NCI-H2171 treated with DMSO at 0.1 percent for 48 hours (cell line): ENCODE measurements around the gene GNAT2.

Experiments
- DNase-seq: peaks from one replicate; lab custom pipeline; 2025; lab: John Stamatoyannopoulos, UW

GNAT2 gene

DNA sequence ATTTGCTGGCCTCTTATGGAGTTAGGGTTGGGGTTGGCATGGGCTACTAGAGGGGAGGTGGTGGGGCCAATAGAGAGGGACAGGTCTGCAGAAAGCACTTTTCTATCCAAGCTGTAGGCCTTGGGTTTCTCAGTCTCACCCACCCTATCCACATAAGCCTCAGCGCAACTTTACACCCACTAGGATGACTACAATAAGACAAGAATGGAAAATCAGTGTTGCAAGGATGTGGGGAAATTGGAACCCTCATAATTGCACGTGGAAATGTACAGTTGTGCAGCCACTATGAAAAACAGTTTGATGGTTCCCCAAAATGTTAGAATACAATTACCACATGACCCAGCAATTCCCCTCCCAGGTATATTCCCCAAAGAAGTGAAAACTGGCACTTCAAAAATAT lies 22.4 kb upstream of the GNAT2 start:
- DNase-seq: no peak

DNA sequence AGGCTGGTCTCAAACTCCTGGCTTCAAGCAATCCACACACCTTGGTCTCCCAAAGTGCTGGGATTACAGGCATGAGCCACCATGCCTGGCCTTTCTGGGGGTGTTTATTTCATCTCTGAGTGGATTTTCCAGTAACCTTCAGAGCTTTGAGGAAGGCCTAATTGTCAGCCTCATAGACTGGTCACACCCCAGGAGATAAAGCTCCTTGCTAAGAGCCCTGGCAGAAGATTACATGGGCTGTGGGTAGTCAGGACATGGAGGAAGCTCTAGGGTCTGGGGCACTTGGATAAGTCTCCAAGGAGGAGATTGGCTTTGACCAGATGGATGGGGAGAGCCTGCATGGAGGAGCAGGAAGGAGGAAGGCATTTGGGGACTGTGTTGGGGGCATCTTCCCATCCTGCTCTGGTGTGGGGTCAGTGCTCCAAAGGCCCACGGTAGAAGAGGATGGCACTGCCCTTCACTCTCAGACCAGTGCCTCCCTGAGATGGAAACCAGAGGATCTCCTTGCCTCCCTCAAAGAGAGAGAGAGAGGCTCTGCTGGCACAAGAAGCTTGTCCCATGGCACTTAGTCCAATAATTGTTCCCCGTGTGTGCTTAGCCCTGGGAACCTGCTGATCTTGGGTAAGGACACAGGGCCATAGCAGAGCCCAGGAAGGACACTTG lies 21.8 kb upstream of the GNAT2 start:
- DNase-seq: no peak

- DNase-seq: peak; percentile 58
Measured at GRCh38 chr1:109640285-109640865, 21.0 kb upstream of the GNAT2 start.

DNA sequence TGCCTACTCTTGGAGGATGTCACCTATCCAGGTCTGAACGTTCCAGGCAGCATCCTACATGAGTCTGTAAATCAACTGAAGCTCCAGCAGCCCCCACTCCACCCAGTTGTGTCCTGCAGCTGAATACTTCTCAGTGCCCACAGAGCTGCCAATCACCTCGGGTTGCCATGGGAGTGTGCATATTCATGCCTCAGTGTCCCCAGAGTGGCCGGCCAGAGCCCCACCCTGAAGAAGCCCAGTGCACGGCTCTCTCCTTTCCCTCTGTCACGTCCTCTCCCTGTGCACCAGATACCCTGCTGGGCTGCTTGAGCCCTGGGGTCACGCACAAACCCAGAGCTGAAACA lies 20.4 kb upstream of the GNAT2 start:
- DNase-seq: no peak

DNA sequence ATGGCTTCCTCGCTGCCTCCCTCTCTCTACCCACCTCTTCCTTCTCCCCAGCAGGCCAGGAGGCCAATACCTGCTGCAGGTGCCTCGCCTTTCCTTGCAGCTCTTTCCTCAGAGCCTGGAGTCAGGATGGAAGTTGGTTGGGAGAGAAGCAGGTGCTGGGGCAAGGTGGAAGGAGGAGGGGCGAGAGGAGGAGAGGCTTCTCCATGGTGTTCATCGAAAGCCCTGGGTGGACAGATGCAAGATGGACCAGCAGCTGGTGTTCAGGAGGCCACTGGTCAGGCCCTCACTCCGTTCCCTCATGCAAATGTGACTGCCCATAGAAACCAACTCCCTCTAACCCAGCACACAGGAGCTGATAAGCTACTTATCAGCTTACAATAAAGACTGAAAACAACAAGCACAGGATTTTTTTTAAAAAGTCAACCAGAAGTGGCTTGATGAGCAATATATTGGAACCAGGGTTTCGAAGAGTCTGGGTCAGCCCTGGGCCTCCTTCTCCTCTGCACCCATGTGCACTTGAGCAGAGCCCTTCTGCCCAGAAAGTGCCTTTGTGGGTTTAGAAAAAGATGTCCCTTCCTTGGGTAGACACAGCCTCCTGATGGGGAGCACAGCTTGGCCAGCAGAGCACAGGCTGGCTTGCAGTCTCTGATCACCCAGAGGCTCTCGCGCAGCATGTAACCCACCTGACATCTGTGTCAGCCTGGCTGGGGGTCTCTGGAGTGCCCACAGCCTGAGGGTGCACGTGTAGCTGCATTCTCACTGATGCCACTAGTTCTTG lies 19.8 kb upstream of the GNAT2 start:
- DNase-seq: no peak

DNA sequence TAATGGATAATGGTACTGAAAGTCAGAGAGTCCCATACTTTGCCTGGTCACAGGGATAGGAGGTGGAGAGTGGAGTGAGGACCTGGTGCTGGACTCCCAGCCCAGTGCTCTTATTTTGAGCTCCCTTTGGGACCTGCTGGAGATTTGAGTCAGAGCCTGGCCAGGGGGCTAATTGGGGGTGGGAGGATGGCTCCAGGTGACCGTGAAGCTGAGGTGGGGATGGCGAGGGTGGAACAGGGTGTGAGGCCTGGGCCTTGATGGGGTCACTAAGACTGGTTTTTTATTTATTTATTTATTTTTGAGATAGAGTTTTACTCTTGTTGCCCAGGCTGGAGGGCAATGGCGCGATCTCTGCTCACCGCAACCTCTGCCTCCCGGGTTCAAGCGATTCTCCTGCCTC lies 18.0 kb upstream of the GNAT2 start:
- no peak for DNase-seq

DNA sequence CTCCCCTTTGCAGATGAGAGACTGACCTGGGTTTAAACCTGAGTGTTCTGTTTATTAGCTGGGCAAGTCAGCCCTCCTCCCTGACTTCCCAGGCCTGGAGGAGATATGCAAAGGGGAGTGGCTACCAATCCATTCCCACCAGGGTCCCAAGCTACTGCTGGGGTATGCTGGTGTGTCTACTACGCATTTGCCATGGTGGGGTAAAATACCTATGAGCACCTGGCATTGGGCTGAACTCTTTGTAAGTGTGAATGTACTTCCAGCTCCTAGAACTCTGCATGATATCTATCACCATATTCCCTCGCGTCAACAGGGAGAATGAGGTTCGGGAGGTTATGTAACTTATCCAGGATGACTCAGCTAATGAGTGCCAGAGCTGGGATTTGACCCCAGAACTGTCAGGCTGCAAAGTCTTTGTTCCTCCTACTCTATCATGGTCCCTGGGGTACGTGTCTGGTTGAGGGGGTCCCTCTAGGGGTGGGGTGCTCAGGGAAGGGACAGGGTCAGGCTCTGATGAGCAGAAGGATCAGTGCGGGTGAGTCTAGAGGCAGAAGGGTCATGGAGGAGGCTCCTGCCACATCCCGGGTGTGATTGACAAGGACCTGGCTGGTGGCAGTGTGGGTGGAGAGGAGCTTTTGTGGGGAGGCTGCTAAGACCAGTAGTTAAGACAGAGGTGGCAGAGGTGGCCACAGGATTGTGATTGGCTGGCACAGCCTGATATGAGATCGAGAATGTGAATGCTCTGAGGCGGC lies 17.0 kb upstream of the GNAT2 start:
- DNase-seq: no peak

DNA sequence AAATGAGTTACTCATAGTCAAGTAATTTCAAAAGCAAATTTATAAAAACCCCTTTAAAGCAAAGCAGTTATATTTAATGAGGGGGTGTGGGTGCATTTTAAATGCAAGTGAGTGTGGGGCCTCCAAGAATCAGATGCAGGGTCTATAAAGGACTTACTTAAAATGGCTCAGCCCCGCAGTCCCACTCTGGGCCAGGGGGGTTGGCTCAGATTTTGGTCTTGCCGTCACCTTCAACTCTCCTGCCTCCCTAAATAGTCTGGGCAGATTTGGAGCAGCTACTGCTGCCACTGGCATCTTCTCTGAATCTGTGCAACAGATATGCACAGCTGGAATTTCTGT lies 16.4 kb upstream of the GNAT2 start:
- no peak for DNase-seq

DNA sequence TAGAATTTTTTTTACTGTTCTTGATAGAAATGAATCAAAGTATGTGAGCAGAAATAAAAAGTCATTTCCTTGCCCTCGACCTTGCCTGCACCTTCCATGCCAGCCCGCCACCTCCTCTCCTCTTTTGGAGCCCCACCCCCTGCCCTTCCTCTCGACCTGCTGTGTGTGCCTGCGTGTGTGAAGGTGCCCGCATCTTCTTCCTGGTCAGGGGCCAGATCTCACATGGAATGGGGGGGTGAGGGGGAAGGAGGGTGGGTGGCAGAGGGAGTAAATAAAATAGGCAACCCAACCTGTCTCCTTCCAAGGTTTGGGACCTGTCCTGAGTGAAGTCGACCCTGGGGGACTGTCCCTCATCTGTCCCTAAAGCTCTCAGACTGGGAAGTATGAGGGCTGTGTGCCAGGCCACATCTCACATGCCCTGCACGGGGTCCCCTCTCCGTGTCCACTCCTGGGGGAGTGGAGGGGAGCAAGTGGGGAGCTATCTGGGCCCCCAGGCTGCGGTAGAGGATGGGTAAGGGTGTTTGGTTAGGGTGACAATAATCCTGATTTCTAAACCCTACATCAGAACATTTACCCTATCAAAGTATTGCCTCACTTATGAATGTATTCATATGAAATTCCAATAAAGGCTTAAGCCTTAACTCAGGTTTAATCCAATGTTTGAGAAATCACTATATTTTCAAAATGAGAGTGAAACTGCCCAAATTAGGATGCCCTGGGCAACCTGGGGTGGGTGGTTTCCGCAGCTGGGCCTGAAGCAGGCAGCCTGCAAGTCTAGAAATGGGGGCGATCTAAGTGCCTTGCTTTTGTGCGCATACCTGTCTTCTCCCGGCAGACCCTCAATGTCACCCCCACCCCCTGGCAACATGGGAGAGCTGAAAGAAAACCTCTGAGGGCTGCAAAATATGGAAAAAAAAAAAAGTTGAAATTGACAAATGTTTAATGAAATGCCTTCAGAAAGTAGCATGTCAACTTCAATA lies 15.6 kb upstream of the GNAT2 start:
- no peak for DNase-seq

- DNase-seq: no peak
Measured at GRCh38 chr1:109634292-109634691, 14.9 kb upstream of the GNAT2 start.

DNA sequence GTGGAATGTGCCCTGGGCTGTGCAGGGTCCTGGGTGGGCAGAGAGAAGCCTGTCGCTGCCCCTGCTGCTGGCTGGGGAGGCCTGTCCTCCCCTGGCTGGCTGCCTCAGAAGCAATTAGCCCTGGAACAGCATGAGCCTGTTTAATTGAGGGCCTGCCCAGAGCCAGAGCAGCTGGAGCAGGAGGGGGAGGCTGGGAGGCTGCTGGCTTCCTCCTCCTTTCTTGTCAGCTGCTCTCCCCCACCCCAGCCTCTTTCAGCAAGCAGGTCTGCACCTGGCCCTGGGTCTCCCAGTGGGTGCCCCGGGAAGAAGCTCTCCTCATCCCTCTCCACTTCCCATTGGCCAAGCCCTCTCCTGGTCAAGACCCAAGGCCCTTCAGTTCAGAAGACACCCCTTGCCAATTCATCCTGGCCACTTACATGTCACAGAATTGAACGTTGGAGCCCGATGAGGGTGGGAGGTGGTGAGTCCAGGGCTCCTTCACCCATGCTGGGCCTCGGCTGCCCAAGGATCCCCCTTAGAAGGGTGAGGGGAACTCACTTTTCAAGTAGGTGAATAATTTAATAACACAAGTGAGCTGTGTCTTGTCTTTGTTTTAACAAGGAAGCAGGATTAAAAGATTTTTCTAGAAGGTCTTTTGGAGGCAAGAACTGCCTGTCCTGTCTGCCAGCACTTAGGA lies 13.4 kb upstream of the GNAT2 start:
- peak; percentile 91 for DNase-seq

DNA sequence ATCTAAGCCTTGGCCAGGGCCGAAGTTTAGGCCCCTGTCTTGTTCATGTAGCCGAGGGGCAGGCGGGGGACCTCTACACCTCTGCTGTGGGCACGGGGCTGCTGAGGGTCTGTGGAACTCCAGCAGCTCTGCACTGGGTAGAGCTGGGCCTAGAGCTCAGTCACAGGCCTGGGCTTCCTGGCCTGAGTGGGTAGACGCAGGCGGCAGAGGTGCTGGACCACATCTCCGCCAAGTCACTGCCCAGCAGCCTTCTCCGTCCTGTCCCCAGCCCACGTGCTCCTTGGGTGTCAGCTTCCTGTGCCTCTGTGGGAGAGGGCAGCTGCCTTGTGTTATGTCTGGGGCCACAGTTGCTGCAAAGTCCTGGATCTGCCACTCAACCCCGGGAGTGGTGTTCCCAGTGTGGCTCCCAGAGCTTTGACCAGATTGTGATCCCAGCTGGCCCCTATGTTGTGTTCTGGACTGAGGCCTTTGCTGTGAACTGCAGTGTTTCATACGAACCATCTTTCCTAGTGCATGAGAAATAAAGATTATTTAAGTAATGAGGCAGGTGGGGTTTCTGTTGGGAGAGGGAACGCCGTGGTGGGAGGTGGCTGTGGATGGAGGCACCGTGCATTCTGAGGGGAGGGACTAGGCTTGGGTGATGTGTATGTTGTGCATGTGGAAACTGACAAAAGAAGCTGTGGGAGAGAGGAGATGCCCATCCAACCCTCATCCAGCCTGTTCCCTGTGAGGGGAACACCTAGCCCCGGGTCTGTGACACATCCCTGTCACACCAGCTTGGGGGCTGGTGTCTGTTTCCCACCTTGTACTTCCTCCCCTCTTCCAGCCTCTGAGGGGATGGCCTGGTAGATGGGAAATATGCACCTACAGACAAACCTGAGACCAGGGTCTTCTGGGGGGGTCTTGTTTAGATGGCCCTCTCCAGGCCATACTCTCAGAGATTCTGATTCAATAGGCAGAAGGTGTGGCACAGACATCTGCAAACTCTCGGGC lies 12.4 kb upstream of the GNAT2 start:
- DNase-seq: no peak

GRCh38 chr1:109630898-109631512 lies 11.6 kb upstream of the GNAT2 start:
- no peak for DNase-seq

DNA sequence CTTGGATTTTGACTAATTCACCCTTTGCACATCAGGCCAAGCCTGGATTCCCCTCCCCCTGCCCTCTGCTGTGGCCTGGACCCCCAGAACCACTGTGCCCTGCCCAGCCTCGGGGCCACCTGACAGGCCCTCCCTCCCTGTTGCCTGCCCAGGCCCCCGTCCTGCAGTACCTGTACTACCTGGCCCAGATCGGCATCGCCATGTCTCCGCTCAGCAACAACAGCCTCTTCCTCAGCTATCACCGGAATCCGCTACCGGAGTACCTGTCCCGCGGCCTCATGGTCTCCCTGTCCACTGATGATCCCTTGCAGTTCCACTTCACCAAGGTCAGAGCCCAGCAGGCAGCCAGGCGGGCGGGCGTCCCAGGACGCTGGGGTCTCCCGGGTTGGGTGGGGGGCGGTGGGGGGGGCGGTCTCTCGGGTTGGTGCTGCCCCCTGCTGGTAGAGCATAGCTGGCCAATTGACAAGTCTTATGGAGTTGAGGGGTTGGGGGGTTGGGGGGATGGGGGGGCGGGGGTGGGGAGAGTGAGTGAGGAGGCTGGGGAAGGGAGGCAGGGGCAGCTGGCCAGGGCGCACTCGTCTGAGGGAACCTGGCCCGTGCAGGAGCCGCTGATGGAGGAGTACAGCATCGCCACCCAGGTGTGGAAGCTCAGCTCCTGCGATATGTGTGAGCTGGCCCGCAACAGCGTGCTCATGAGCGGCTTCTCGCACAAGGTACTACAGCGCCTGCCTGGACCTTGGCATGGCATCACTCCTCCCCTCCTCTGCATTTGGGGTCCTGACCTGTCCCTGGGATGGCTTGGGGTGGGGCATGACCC lies 10.9 kb upstream of the GNAT2 start:
- no peak for DNase-seq

DNA sequence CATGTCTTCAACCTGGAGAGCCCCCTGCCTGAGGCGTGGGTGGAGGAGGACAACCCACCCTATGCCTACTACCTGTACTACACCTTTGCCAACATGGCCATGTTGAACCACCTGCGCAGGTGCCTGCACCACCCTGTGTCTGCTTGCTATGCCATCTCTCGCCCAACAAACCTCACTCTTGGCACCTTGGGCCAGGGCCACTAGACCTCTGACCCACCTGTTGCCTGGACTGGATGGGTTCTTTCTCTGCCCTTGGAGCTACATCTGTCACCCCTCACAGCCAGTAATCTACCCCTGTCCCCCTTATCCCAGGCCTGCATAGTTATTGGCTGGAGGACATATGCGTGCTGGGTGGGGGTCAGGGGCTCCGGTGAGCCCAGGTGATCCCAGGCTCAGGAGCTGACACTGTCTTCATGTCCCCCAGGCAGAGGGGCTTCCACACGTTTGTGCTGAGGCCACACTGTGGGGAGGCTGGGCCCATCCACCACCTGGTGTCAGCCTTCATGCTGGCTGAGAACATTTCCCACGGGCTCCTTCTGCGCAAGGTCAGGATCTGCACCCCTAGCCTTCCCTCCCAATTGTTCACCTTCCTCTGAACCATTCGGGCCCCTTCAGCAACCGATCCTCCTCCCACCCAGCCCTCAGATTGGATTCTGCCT lies 10.1 kb upstream of the GNAT2 start:
- no peak for DNase-seq

- no peak for DNase-seq
Measured at GRCh38 chr1:109628540-109629321, 9.3 kb upstream of the GNAT2 start.

DNA sequence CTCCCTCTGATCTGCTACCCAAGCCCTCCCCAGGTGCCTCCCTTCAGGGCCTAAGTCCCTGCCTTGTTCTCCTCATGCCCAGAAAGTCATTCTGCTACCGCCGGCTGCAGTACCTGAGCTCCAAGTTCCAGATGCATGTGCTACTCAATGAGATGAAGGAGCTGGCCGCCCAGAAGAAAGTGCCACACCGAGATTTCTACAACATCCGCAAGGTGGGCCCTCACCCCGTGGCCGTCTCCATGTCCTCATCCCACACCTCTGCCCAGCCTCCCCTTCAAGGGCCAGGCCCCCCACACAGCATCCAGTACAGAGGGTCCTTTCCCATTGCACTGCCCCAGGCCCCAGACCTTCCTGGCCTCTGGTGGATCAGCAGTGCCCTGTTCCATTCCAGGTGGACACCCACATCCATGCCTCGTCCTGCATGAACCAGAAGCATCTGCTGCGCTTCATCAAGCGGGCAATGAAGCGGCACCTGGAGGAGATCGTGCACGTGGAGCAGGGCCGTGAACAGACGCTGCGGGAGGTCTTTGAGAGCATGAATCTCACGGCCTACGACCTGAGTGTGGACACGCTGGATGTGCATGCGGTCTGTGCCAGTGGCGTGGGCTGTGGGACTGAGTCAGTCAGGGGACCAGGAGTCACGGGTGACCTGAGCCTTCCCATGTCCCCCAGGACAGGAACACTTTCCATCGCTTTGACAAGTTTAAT lies 8.4 kb upstream of the GNAT2 start:
- DNase-seq: no peak
